VCaP (cell line): ENCODE measurements around the gene FGD2.

Source experiments
- H3K27ac ChIP-seq: fragments of 450-650 bp; 2 replicates; pipeline ENCODE4 v1.5.1; 2017
- CTCF ChIP-seq: fragments of 450-650 bp; conservative IDR thresholded peaks from 2 replicates; pipeline ENCODE4 v1.5.1; 2017; ENCODE audit warnings: mild to moderate bottlenecking, moderate library complexity

The FGD2 gene

GRCh38 chr6:37061157-37061804 lies 55.8 kb downstream of the FGD2 start:
- peak overlapping the region; percentile 16; the same call in 1 of the 2 replicates for H3K27ac ChIP-seq
- no peak for TF ChIP-seq CTCF

GRCh38 chr6:37062424-37062823 lies 57.0 kb downstream of the FGD2 start:
- no peak for TF ChIP-seq CTCF
- no peak overlapping the region for H3K27ac ChIP-seq

- TF ChIP-seq CTCF = no peak
These were observed 63.2 kb downstream of the FGD2 start for GRCh38 chr6:37068356-37069270.

GRCh38 chr6:37069639-37070038 lies 64.2 kb downstream of the FGD2 start:
- no peak overlapping the region for H3K27ac ChIP-seq
- TF ChIP-seq CTCF = no peak

More at GRCh38 chr6:37068356-37069270, 63.2 kb downstream of the FGD2 start:
- H3K27ac ChIP-seq = no peak overlapping the region

GRCh38 chr6:37072526-37072925 lies 67.1 kb downstream of the FGD2 start:
- TF ChIP-seq CTCF = no peak
- H3K27ac ChIP-seq = no peak overlapping the region

GRCh38 chr6:37074053-37074827 lies 68.8 kb downstream of the FGD2 start:
- no peak for TF ChIP-seq CTCF
- no peak overlapping the region for H3K27ac ChIP-seq
